Measurements from ENCODE around the gene TRIM29.
"Not testable (repeated sequence)": the region's sequence is repeated elsewhere in the genome, so short reads cannot be mapped to it uniquely, and the experiment has no call there.

TRIM29 gene

GRCh38 chr11:120137611-120138521, at the start of gene TRIM29:
TSS of gene TRIM29 (minus strand) at chr11:120138113. CDS start at chr11:120138031, 82 bp downstream.
- no peak for DNase-seq (ENCODE audit: low read depth)

GRCh38 chr11:120186774-120187591, 49.1 kb upstream of the TRIM29 start:
- DNase-seq (ENCODE audit: low read depth): no peak

GRCh38 chr11:120186456-120186773, 48.5 kb upstream of the TRIM29 start:
- no peak for DNase-seq (ENCODE audit: low read depth)

DNA sequence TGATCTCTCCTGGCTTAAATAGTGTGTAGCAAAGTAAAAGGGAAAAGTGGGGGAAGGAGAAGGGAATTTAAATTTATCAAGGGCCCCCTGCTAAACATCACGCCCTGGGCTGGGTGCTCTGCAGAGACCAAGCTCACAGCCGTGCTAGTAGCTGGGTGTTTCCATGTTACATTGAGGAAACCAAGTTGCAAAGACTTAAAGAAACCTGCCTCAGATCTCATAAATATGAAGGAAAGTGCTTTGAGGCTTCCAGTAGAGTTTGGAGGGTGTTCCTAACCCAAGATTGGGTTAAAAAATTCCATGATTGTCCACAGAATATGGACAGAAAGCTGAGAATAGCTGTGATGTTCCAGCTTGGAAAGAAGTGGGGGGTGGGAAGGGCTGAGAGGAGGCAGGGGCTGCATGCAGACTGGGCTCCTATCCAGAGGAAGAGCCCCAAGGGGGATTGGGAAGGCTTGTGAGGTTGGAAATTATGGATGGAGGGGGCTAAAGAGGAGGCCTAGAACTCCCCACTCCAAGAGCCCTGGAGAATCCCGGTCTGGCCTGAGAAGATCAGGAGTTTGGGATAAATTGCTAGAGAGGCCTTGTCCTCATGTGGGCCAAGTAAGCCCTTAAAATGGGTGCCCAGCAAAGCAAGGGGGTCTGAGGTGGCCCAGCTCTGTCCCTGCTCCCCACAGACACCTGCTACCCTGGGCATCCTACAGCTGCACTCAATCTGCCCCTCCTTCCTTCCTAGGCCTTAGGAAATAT, 48.0 kb upstream of the TRIM29 start:
- DNase-seq (ENCODE audit: low read depth): no peak

DNA sequence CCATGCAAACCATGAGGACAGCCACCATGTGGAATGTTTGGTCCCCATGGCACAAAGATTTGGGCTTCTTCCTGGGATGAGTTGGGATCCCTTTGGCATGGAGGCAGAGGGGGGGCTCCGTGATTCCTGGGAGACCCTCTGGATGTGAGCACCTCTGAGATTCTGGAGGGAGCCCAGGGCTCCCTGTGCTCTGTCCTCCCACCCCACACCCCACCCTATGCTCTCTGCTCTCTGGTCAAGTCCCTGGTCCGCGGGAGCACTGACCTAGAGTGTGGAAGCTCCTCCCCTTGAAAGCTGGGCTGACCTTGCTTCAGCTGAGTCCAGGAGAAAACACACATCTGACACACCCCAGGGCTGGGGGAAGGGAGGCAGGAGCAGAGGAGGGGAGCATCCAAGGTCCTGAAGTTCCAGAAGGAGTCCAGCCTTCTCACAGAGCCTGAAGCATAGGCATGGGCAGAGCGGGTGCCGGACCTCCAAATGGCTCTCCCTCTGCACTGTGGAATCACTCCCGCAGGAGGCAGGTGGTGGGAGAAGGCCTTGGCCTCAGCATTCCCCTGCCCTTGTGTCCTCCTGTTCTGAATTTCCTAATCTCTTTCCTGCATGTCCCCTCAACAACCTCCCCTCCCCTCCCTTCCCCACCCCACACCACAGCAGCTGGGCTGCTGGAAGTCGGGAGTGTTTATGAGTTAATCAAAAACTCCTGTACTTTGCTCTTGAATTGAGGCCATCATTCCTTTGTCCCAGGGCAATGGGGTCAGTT, 47.2 kb upstream of the TRIM29 start:
- DNase-seq (ENCODE audit: low read depth): no peak

GRCh38 chr11:120184371-120184945, 46.5 kb upstream of the TRIM29 start:
- DNase-seq (ENCODE audit: low read depth): no peak

DNA sequence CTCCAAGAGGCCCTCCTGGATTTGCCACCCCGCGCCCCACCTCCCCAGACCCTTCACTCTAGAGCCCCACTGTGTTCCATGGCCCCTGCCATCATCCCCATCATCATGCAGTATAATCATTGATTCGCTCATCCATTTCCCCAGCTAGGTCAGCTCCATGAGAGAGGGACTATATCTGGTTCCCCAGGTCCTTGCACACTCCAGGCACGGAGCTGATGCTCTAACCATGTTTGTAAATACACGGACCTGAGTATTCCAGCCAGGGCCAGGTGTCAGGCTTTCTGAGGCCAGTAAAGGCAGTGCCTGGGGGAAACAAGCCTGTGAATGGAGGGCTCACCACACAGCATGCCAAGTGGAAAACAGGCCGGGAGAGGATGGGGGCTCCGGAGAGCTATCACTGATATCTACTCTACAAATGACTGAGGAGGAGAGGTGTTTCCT, 45.8 kb upstream of the TRIM29 start:
- DNase-seq (ENCODE audit: low read depth): no peak

DNA sequence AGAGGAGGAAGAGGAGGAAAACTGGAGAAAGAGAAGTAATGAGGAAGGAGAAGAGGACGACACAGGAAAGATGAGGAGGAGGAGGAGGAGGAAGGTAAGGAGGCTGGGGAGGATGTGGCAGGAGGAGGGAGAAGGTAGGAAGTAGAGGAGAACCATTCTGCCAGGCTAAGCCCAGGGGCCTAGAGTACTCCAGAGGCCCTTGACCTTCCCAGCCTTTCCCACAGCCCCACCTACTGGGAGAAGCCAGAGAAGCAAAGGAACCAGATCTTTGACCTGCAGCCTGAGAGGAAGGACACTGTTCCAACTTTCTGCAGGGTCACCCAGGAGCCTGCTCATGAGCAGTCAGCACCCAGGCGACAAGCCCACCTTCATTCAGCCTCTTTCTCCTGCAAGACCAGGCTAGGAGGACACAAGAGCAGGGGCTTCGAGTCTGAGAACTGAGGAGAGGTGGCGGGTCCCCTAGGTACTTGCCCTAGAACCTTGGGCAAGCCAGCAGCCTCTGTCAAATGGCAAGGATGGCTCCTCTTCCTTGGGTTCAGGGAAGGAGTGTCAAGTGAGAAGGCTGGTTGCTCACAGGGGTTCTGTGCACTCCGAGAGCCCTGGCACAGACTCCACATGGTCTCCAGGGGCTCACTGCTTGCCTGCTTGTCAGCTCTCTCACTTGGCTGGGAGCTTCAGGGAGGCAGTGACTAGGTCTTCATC, 45.0 kb upstream of the TRIM29 start:
- DNase-seq (ENCODE audit: low read depth): no peak

DNA sequence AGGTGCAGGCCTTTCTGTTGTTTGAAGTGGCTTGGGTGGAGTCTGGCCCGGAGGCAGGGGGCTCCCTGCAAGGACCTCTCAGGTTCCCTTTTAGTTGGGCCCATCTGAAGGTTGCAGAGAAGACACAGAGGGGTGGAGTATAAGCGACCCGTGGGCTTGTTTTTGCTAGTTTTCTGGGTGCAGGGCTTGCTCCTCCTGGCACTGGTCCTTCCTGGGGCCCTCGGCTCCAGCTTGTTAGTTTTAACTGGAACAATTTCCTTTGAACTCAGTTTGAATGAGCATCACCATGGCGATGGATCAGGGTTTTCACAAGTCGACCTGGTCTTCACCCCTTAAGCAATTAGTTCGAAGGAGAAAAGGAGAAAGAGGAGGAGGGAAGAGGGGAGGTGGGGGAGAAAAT, 44.5 kb upstream of the TRIM29 start:
- no peak for DNase-seq (ENCODE audit: low read depth)

DNA sequence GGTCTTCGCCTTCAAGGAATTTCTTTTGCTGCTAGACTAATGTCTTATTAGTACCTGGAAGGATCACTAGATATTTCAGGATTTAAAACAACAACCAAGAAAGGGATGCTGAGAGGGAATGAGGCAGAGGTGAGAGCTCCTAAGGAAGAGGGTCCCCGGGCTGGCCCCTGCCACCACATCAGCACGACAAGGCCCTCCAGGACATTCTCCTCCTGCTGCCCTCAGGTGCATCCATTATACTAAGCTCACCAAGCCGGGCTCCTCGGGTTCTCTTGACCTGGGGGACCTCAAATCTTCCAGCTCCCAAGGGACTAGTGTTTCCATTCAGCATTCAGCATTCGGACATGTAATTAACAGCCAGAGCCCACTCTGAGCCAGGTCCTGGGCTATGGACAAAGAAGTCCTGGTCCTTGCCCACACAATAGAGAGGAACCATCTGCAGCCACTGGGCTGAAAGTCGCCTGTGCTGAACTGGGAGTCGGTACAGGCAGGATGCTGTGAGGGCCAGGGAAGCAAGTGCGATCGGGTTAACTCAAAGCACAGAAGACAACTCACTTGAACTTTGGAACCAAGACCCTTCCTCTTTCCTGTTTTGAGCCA, 43.6 kb upstream of the TRIM29 start:
- DNase-seq (ENCODE audit: low read depth): no peak

GRCh38 chr11:120180551-120181232, 42.8 kb upstream of the TRIM29 start:
- DNase-seq (ENCODE audit: low read depth): no peak

GRCh38 chr11:120180063-120180462, 42.1 kb upstream of the TRIM29 start:
- not testable (repeated sequence) for DNase-seq (ENCODE audit: low read depth)

- no peak for DNase-seq (ENCODE audit: low read depth)
These were observed 41.3 kb upstream of the TRIM29 start for GRCh38 chr11:120179057-120179672.

- no peak for DNase-seq (ENCODE audit: low read depth)
These were observed 40.7 kb upstream of the TRIM29 start for GRCh38 chr11:120178561-120179056.

DNA sequence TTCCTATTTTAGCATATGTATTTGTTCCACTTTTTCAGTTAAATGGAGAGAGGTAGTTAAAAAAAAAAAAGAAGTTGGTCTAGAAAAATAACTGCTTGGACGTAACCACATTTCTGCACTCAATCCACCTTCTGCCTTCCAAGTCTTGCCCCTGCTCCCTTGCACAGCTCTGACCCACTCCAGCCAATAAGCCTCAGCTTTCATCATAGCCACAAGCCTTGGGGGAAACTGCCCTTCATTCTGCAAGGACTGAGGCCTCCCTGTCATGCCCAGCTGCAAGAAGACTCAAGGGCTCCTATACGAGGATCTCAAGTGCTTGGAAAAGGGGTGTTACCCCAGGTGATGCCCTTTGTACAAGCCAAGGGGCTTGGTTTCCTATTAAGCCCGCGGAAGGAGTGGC, 37.0 kb upstream of the TRIM29 start:
- no peak for DNase-seq (ENCODE audit: low read depth)

DNA sequence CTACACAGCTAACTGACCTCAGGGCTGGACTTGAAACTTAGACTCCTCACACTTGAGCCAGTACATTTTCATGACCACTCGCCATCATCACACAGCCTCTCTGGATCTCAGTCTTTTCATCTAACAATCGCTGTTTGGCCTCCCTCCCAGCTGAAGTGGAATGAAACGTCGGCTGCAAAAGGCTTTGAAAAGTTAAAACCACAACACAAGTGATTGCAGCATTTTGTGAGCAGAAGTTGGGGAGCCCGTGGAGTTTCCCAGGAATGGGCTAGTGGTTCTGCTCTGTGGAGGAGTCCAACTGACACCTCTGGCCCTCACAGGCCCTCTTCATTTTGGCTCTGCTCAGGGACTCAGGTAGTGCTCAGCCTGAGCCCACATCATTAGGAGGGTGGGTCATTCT, 35.9 kb upstream of the TRIM29 start:
- no peak for DNase-seq (ENCODE audit: low read depth)

DNA sequence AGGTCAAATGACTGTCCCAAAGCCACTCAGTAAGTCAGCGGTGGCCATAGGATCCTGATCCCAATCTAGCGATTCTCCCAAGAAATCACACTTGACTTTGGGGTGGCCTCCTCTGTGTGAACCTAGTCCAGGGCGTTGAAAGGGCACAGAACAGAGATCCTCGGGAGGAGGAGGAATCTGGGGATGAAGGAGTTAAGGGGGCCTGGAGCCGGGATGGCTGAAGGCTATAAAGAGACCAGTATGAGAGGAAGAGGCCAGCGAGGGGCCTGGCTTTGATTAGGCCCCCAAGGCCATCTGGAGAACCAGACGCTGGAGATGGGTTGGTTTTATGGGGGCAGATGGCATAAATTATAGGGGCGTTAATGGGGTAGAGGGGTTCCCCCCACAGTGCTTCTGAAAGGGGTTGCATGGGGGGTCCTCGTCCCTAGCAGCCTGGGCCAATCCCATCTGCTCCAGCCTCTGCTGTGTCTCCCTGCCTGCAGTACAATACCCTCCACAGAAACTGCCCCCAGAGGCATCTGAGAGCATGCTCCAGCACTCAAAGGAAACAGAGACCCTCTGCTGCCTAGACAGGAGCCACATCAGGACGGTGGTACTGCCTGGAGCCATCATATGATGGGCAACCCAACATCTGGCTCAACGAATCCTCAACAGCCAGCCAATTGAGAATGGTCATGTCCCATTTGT, 35.2 kb upstream of the TRIM29 start:
- DNase-seq (ENCODE audit: low read depth): no peak
